Measurements from ENCODE around the gene EIF3M.
A peak's percentile ranks its signal among the peaks of the same experiment; 100 is the strongest.

DNA sequence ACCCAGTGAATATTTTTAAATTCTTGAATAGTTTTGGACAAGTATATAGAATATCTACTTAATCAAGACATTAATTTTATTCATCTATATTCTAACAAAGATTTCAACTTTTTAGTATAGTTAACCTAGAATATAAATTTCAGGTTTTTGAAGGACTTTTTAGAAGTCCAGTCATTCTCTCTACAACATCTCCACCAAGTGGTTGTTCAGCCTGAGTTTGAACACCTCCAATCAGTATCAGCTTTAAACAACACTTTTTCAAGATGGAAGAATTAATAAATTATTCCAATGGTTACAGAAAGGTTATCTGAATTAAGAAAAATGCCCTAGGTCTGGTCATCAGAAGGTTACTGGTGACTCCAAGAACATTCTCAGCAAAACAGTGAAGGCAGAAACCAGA lies 31.8 kb downstream of the EIF3M start:
- TF ChIP-seq GABPA (IDR thresholded peaks at IDR 0.05 in 1 of 2, conservative IDR thresholded peaks at IDR 0.05 in 1 of 2) (no peak), SP1 (IDR thresholded peaks at IDR 0.05) (no peak), RAD21 (IDR thresholded peaks at IDR 0.05) (peak in 1 of 2 donors; percentile 9), JUND (IDR thresholded peaks at IDR 0.05) (no peak), HNF4A (conservative IDR thresholded peaks at IDR 0.05) (no peak), ZBTB33 (IDR thresholded peaks at IDR 0.05) (no peak), YY1 (IDR thresholded peaks at IDR 0.05) (no peak), ATF3 (IDR thresholded peaks at IDR 0.05) (no peak), TAF1 (conservative IDR thresholded peaks at IDR 0.05) (no peak)
- TF ChIP-seq, protein P1, sequence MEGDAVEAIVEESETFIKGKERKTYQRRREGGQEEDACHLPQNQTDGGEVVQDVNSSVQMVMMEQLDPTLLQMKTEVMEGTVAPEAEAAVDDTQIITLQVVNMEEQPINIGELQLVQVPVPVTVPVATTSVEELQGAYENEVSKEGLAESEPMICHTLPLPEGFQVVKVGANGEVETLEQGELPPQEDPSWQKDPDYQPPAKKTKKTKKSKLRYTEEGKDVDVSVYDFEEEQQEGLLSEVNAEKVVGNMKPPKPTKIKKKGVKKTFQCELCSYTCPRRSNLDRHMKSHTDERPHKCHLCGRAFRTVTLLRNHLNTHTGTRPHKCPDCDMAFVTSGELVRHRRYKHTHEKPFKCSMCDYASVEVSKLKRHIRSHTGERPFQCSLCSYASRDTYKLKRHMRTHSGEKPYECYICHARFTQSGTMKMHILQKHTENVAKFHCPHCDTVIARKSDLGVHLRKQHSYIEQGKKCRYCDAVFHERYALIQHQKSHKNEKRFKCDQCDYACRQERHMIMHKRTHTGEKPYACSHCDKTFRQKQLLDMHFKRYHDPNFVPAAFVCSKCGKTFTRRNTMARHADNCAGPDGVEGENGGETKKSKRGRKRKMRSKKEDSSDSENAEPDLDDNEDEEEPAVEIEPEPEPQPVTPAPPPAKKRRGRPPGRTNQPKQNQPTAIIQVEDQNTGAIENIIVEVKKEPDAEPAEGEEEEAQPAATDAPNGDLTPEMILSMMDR (IDR thresholded peaks at IDR 0.05; ENCODE audit: low read depth, low read length, missing input control), result no peak
- TF ChIP-seq, protein P2, sequence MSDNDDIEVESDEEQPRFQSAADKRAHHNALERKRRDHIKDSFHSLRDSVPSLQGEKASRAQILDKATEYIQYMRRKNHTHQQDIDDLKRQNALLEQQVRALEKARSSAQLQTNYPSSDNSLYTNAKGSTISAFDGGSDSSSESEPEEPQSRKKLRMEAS (IDR thresholded peaks at IDR 0.05), result no peak
- TF ChIP-seq, protein P3, sequence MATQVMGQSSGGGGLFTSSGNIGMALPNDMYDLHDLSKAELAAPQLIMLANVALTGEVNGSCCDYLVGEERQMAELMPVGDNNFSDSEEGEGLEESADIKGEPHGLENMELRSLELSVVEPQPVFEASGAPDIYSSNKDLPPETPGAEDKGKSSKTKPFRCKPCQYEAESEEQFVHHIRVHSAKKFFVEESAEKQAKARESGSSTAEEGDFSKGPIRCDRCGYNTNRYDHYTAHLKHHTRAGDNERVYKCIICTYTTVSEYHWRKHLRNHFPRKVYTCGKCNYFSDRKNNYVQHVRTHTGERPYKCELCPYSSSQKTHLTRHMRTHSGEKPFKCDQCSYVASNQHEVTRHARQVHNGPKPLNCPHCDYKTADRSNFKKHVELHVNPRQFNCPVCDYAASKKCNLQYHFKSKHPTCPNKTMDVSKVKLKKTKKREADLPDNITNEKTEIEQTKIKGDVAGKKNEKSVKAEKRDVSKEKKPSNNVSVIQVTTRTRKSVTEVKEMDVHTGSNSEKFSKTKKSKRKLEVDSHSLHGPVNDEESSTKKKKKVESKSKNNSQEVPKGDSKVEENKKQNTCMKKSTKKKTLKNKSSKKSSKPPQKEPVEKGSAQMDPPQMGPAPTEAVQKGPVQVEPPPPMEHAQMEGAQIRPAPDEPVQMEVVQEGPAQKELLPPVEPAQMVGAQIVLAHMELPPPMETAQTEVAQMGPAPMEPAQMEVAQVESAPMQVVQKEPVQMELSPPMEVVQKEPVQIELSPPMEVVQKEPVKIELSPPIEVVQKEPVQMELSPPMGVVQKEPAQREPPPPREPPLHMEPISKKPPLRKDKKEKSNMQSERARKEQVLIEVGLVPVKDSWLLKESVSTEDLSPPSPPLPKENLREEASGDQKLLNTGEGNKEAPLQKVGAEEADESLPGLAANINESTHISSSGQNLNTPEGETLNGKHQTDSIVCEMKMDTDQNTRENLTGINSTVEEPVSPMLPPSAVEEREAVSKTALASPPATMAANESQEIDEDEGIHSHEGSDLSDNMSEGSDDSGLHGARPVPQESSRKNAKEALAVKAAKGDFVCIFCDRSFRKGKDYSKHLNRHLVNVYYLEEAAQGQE (IDR thresholded peaks at IDR 0.05), result no peak

All from liver (tissue), 3 donors.